GM19099 (cell line): Measurements from ENCODE around the gene MAST1.

Experiments
- POLR2A ChIP-seq: IDR thresholded peaks from 3 replicates; pipeline ENCODE4 v1.6.1; 2011; ENCODE audit warnings: low read depth; ENCODE audit not compliant: insufficient read length; ENCODE audit errors: extremely low read depth

The MAST1 gene

GRCh38 chr19:12873891-12874745, 35.8 kb downstream of the MAST1 start:
- no peak for TF ChIP-seq POLR2A

DNA sequence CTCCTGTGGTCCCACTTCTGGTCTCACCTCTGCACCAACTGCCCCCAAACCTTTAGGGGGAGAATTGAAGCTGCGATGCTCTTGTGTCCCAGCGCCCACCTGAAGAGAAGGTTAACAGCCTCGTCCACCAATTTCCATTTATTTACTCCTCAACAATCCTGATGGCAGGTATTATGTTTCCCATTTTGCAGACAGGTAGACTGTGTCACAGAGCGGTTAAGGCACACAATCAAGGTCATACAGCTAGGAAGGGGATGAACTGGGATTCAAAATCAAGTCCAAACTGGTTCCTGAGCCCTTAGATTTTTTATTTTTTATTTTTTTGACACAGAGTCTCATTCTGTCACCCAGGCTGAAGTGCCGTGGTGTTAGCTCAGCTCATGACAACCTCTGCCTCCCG, 36.8 kb downstream of the MAST1 start:
- TF ChIP-seq POLR2A: no peak

- no peak for TF ChIP-seq POLR2A
Measured at GRCh38 chr19:12880551-12881171, 42.3 kb downstream of the MAST1 start.

DNA sequence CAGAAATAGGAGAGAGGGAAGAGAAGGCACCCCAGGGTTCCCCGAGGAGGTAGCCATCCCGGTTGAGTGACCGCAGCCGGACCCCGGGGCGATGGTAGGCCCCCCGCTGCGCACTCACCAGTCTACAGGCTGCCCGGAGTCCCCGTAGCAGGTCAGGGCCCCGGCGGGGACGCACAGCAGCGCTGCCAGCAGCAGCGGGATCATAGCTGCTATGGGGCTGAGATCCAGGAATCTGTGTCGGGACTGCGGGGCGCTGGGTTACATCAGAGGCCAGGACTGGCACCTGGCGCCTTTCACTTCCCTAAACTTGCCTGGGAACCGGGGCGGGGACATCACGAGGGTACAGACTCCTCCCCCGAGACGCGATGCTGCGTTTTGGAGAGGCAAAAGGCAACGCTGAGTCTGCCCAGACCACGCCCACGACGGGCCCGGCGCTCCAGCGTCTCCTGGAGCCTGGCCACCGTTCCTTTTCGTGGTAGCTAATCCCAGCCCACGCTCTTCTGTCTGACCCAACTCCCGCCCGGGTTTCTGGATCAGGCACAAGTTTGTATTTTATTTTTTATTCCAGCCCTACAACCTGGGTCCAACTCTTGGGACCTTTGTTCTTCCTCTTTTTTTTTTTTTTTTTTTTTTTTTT, 43.0 kb downstream of the MAST1 start, which contains the start of gene DNASE2:
DNASE2 (minus strand) TSS at position 278 of the 637 bp plus-strand sequence; CDS start at position 204, 74 bp downstream.
- TF ChIP-seq POLR2A: peak; percentile 87

DNA sequence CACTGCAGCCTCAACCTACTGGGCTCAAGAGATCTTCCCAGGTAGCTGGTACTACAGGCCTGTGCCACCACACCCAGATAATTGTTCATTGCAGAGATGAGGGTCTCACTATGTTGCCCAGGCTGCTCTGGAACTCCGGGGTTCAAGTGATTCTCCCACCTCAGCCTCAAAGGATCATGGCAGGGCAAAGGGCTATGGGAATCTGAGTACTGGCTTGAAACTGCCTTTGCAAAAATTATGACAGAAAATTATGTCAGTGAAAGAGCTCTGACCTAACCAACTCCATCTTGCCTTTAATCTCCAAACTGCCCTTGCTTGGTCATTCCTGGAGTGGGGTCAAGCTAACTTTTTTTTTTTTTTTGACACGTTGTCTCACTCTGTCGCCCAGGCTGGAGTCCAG, 44.3 kb downstream of the MAST1 start:
- TF ChIP-seq POLR2A: no peak

DNA sequence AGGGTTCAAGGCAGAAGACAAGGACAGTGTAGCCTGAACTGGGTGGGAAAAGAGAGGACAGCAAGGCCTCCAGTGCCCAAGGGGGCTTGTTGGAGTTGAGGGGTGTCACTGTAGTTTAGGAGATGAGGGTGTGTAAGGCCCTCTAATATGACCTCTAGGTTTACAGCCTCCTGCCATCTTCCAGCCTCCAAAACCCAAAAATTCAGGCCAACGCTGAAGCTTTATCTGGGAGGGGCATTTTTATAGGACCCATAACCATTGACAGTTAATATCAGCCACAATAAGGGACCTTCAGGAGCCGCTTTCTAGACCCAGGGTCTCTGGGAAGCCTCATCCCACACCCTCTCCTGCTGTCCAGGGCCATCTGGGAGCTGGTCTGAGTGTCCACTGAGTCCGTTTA, 45.9 kb downstream of the MAST1 start:
- TF ChIP-seq POLR2A: no peak

DNA sequence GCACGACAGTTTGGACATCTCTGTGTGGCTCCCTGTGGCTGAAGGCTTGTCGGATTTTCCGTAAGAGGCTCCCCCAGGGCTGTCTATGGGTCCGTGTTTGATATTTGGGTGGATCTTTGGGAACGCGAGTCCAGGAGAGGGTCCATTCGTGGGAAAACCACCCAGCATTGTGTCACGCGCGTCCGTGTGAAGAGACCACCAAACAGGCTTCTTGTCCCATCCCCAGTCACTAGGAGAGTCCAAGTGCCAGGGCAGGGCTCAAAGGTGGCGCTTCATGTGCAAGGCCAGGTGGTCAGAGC, 46.3 kb downstream of the MAST1 start:
- TF ChIP-seq POLR2A: no peak

- no peak for TF ChIP-seq POLR2A
Measured at GRCh38 chr19:12884926-12885748, 46.8 kb downstream of the MAST1 start.

- TF ChIP-seq POLR2A: no peak
Measured at GRCh38 chr19:12885749-12886650, 47.7 kb downstream of the MAST1 start.

DNA sequence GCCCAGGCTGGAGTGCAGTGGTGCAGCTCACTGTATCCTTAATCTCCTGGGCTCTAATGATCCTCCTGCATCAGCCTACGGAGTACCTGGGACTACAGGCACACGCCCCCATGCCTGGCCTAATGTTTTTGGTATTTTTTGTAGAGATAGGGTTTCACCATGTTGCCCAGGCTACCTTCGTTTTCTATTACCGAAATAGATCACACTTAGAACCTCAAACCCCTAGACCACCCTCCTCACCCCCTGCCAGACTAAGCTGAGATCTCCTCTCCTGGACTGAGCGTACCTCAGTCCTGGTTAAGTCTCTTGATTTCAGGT, 48.3 kb downstream of the MAST1 start:
- TF ChIP-seq POLR2A: no peak

DNA sequence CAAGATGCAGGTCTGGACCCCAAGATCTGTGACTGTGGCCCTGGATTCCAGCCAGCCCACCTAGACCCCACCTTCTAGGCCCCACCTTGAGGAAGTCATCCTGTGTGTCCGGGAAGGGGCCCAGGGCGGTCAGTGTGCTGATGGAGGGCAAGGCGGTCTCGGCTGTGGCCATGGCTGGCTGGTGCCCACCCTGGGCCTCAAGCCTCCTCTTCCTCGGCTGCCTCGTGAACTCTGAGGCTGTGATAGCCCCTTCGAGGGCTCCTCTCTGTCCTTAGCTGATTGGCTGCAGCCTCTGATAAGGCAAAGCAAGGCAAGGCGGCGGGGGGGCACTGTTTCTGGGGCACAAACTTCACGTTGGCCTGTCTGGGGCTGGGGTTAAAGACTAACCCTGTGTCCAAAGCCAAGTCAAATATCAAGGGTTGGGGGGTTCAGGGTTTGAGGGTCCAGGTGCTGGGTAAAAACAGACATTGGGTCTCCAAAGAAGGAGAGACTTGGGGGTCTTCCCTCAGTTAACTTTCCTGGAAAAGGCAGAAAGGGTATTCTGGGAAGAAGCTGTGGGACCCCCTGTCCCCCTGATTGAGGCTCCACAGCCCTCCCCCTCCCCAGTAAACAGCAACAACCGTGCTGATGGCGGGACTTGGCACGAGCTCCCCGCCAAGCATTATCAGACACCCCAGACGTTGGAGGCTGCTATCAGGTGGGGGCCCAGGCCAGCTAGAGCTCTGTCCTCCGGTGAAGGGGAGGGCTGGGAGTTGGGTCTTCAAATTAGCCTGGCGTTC, 48.8 kb downstream of the MAST1 start, which contains the start of gene KLF1:
KLF1 (minus strand) TSS at position 233 of the 779 bp plus-strand sequence; CDS start at position 172, 61 bp downstream.
- no peak for TF ChIP-seq POLR2A

DNA sequence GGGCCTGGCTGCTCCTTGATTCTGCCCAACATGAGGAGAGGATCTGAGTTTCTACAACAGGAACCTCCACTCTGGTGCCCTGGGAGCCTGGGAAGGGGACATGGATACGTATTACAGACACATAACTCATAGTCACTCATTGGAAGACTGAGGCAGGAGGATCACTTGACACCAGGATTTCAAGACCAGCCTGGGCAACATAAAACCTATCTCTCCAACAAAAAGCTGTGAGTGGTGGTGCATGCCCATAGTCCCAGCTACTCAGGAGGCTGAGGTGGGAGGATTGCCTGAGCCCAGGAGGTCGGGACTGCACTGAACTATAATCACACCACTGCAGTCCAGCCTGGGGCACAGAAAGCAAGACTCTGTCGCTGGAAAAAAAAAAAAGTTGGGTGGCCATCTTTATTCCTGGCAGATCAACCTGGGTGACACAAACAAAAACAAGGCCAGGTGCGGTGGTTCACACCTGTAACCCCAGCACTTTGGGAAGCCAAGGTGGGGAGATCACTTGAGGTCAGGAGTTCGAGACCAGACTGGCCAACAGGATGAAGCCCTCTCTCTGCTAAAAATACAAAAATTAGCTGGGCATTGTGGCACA, 49.8 kb downstream of the MAST1 start:
- no peak for TF ChIP-seq POLR2A
